NCI-H524 treated with DMSO at 0.1 percent for 48 hours (cell line): ENCODE results near the gene GRM8.

Experiments
- DNase-seq: peaks from one replicate; lab custom pipeline; 2025; lab: John Stamatoyannopoulos, UW

The GRM8 gene

GRCh38 chr7:127146746-127147536 is 105.8 kb downstream of the GRM8 start:
- DNase-seq = no peak

- DNase-seq = no peak
Observed at GRCh38 chr7:127137146-127137545, 115.6 kb downstream of the GRM8 start.

GRCh38 chr7:127135871-127136485 is 116.8 kb downstream of the GRM8 start:
- no peak for DNase-seq

- no peak for DNase-seq
Observed at GRCh38 chr7:127123220-127123619, 129.5 kb downstream of the GRM8 start.

GRCh38 chr7:127119517-127119916 is 133.2 kb downstream of the GRM8 start:
- no peak for DNase-seq

GRCh38 chr7:127114742-127115265 is 137.9 kb downstream of the GRM8 start:
- no peak for DNase-seq

GRCh38 chr7:127107601-127108007 is 145.1 kb downstream of the GRM8 start:
- no peak for DNase-seq

GRCh38 chr7:127093340-127093739 is 159.4 kb downstream of the GRM8 start:
- no peak for DNase-seq

GRCh38 chr7:127091620-127092019 is 161.1 kb downstream of the GRM8 start:
- DNase-seq = no peak

- DNase-seq = no peak
Observed at GRCh38 chr7:127089146-127089545, 163.6 kb downstream of the GRM8 start.

- DNase-seq = no peak
Observed at GRCh38 chr7:127081539-127081938, 171.2 kb downstream of the GRM8 start.

- DNase-seq = no peak
Observed at GRCh38 chr7:127080576-127080975, 172.2 kb downstream of the GRM8 start.

GRCh38 chr7:127066974-127067373 is 185.8 kb downstream of the GRM8 start:
- DNase-seq = peak; percentile 63

- peak; percentile 31 for DNase-seq
Observed at GRCh38 chr7:127059475-127059874, 193.3 kb downstream of the GRM8 start.

- DNase-seq = no peak
Observed at GRCh38 chr7:127057918-127058317, 194.8 kb downstream of the GRM8 start.

GRCh38 chr7:127056202-127056601 is 196.5 kb downstream of the GRM8 start:
- DNase-seq = no peak

GRCh38 chr7:127047521-127047920 is 205.2 kb downstream of the GRM8 start:
- DNase-seq = no peak

- no peak for DNase-seq
Observed at GRCh38 chr7:127041689-127042452, 210.9 kb downstream of the GRM8 start.

- DNase-seq = no peak
Observed at GRCh38 chr7:127040042-127040441, 212.7 kb downstream of the GRM8 start.

GRCh38 chr7:127039541-127039940 is 213.2 kb downstream of the GRM8 start:
- DNase-seq = no peak

GRCh38 chr7:127035203-127035849 is 217.4 kb downstream of the GRM8 start:
- DNase-seq = no peak

- no peak for DNase-seq
Observed at GRCh38 chr7:127034186-127034806, 218.4 kb downstream of the GRM8 start.
